ENCODE data around the gene WFS1.

The WFS1 gene

GRCh38 chr4:6298852-6299251, 29.2 kb downstream of the WFS1 start:
- DNase-seq (ENCODE audit: low spot score), result no peak

DNA sequence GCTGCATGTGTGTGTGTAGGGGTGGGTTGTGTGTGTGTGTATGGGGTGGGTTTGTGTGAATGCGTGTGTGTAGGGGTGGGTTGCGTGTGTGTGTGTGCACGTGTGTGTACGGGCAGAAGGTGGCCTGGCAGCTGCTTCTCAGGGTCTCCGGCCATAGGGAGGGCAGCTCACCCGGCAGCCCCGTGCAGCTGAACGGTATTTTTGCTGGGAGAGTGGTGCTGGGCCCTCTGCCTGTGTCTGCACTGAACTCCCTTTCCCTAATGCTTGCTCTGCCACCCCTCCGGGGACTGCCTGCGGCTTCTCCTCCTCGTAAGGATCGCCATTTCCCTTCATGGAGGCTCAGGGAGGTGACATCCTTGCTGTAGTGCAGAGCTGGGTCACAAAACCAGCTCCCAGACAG, 30.2 kb downstream of the WFS1 start:
- no peak for DNase-seq (ENCODE audit: low spot score)

DNA sequence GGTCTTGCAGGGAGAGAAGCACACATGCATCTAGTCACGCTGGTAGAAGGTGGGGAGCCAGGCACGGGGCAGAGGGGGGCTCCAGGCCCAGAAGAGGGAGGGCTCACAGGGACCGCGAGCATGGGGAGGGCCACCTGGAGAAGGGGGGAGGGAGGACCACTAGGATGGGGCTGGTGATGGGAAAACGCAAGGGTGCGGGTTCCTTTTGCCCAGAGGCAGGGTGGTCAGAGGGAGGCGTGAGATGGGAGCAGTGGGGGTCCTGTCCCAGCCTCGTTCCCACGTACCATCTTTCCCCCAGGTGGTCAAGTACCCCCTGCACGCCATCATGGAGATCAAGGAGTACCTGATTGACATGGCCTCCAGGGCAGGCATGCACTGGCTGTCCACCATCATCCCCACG, 30.7 kb downstream of the WFS1 start:
- no peak for DNase-seq (ENCODE audit: low spot score)

GRCh38 chr4:6301051-6301731, 31.5 kb downstream of the WFS1 start:
- no peak for DNase-seq (ENCODE audit: low spot score)

GRCh38 chr4:6301732-6302442, 32.2 kb downstream of the WFS1 start:
- no peak for DNase-seq (ENCODE audit: low spot score)

GRCh38 chr4:6302869-6303268, 33.2 kb downstream of the WFS1 start:
- no peak for DNase-seq (ENCODE audit: low spot score)

DNA sequence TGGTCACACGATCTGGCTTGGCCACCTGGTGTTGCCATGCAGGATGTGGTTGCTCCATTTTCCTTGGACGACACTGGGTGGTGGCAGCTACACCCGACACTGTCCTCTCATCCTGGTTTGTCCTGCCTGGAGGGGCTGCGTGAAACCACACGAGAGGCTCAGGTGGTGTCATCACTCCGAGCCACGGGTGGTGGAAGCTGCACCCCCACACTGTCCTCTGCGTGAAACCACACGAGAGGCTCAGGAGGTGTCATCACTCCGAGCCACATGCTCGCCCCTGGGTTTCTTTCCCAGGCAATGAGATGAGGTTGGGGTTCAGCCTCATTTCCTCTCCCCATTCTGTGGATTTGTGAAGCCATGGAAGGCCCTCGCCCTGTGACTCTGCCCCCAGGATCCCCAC, 34.3 kb downstream of the WFS1 start:
- no peak for DNase-seq (ENCODE audit: low spot score)

GRCh38 chr4:6306299-6306698, 36.6 kb downstream of the WFS1 start:
- DNase-seq (ENCODE audit: low spot score), result no peak

DNA sequence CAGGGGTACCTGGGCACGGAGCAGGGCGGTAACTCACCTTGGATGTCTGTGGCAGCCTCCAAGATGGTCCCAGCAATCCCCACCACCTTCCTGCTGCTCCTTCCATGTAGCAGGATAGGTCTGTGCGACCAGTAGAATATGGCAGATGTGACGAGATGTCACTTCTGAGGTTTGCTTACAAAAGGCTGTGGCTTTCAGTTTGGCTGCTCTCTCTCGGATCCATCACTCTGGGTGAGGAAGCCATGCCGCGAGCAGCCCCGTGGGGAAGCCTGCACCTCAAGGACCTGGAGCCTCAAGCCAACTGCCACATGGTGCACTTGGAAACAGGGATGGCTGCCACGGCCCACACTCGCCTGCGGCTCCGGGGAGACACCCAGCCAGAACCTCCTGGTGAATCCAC, 37.6 kb downstream of the WFS1 start:
- DNase-seq (ENCODE audit: low spot score), result no peak

GRCh38 chr4:6307891-6308290, 38.2 kb downstream of the WFS1 start:
- DNase-seq (ENCODE audit: low spot score), result no peak

DNA sequence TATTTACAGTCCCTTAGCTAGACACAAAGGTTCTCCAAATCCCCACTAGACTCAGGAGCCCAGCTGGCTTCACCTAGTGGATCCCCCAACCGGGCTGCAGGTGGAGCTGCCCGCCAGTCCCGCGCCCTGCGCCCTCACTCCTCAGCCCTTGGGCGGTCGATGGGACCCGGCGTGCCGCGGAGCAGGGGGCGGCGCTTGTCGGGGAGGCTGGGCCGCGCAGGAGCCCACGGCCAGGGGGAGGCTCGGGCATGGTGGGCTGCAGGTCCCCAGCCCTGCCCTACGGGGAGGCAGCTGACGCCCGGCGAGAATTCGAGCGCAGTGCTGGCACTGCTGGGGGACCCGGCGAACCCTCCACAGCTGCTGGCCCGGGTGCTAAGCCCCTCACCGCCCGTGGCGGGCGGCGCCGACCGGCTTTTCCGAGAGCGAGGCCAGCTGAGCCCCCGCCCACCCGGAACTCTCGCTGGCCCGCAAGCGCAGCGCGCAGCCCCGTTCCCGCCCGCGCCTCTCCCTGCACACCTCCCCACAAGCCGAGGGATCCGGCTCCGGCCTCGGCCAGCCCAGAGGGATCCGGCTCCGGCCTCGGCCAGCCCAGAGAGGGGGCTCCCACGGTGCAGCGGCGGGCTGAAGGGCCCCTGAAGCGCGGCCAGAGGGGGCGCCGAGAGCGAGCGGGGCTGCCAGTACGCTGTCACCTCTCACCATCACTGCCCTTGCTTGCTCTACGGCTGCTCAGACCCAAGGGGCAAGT, 39.4 kb downstream of the WFS1 start:
- no peak for DNase-seq (ENCODE audit: low spot score)

GRCh38 chr4:6309777-6310176, 40.1 kb downstream of the WFS1 start:
- no peak for DNase-seq (ENCODE audit: low spot score)

DNA sequence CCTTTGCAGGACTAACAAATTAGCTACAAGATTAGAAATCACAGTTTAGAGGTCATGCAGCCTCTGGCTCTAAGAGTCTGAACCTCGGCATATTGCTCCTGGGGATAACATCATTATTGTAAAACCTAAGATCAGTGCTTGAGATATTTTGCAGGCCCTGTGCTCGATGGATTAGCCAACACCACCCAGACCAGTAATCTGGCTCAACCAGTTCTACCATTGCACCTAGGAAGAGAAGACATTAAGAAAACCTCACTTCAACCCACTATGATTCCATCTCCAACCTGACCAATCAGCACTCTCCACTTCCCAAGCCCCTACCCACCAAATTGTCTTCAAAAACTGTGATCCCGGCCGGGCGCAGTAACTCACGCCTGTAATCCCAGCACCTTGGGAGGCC, 43.6 kb downstream of the WFS1 start:
- no peak for DNase-seq (ENCODE audit: low spot score)

- no peak for DNase-seq (ENCODE audit: low spot score)
Observed at GRCh38 chr4:6316461-6317003, 46.9 kb downstream of the WFS1 start.

DNA sequence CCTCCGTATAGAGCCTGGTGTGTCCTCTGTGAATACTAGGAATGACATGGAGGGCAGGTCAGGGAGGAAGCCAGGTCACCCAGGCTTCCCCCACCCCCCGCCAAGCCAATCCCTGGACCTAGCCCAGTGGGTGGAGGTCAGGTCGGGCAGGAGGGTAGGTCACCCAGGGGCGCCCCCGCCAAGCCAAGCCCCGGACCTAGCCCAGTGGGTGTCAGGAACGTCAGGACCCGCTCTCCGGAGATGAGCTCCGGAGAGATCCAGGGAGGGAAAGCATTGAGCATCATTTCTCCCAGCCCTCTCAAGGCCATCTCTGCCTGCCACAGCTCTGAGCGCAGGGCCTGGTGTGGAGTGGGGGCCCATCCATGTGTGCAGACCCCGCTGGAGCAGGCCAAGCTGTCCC, 48.6 kb downstream of the WFS1 start:
- DNase-seq (ENCODE audit: low spot score), result no peak

- no peak for DNase-seq (ENCODE audit: low spot score)
Observed at GRCh38 chr4:6319530-6320150, 50.0 kb downstream of the WFS1 start.

- DNase-seq (ENCODE audit: low spot score), result no peak
Observed at GRCh38 chr4:6320663-6321062, 51.0 kb downstream of the WFS1 start.

DNA sequence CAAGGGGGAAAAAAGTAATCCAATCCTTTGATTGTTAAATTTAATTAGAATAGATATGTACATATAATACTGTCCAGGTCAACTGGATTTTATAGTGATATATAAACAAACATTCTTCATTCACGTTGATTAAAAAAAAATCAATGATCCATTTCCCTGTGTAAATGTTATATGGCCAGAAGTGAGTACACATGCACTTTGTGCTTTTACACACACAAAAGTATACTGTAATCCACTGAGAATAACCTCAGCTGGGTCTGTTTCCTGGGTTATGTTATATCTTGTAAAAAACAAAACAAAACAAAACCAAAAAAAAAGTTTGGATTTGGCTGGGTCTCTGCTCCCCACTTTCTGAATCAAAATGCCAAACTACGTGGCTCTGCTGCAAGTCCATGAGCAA, 51.7 kb downstream of the WFS1 start:
- no peak for DNase-seq (ENCODE audit: low spot score)

DNA sequence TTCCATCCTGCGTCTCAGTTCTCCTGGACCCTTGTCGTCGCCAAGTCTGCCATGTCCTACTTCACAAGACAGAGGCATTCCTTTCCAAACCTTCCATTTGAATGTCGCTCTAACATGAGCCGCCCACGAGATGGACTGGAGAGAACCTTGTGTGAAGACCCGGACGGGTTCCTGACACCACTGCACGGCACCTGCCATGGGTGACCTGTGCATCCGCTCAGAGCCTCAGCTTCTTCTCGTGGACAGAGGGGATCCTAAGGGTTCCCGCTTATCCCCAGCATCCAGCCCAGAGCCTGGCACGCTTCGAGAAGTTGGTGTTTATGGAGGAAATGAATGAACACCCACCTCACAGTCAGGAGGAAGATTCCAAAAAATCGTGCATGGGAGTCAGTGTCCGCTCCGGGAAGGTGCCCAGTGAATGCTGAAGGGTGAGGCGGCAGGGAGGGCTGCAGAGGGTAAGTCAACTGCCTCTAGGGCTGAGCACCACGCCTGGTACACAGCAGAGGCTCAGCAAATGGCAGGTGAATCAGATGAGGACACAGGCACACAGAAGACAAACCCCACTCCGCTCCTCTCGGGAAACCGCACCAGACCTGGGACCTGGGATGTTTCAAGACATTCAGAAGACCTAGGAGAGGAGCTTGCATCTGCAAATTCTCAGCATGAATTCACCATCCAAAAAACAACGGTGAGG, 52.6 kb downstream of the WFS1 start:
- DNase-seq (ENCODE audit: low spot score), result no peak

DNA sequence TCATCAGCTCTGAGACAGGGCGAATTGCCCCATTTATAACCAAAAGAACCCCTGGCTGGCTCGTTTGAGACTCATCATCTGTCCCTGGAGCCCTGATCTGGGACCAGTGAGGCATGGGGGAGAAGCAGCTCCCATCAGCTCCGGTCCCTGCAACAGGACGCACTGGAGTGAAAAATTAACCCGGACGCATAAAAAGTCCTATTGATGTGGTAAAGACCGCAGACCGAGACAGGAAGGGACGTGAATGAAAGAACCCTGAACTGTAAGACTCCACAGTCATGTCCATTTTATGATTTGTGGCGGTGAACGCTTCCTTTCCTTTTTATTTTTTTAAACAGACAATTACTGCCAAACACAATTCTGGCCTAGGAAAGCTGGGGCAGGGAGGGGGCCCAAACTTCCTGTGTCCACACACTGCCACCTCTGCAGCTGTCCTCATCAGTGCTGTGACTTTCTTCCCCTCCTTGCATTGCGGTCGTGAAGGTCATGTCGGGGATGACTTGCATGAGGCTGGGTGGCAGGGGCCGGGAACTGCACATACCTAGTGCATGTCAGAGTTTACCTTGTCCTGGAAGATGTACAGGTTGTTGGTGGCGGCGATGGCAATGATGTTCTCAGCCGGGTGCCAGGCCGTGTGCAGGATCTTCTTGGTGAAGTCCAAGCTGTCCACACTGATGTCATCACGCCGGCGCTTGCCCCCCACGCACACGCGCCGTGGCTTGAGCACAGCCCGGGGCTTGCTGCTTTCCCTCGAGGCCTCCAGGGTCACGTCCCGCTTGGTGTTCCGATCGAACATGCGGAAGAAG, 53.3 kb downstream of the WFS1 start:
- no peak for DNase-seq (ENCODE audit: low spot score)

- peak; percentile 67 for DNase-seq (ENCODE audit: low spot score)
Observed at GRCh38 chr4:6324461-6324998, 54.9 kb downstream of the WFS1 start.

Data from kidney capillary endothelial cell (primary cell).